CD14-positive monocyte (primary cell): ENCODE data around the gene COX6A2. TPM values are rescaled to one million over a fixed set of nuclear protein-coding genes. Genes with fewer than 3 reads are reported as not detected.

Experiments used
- DNase-seq, 3 donors: peaks; one replicate each; pipeline ENCODE4 v3.0.0-alpha.2; 2011 to 2022
- H2AFZ ChIP-seq: 2 replicates; pipeline ENCODE4 v1.6.0; 2012; ENCODE audit warnings: mild to moderate bottlenecking, low read depth, low read length, inconsistent platforms; ENCODE audit not compliant: insufficient read depth, poor library complexity, severe bottlenecking
- H3K27ac ChIP-seq, 2 donors: 1 replicate in 1 of 2; 2 replicates in 1 of 2; pipeline ENCODE4 v1.5.1; 2012 to 2013; ENCODE audit warnings: low read length in 2 of 2, control low read depth in 1 of 2, inconsistent platforms in 1 of 2, low read depth in 1 of 2, mild to moderate bottlenecking in 1 of 2
- H3K27me3 ChIP-seq, 2 donors: one replicate each; pipeline versions ENCODE4 v1.6.0 to v1.6.1; 2011 to 2013; ENCODE audit warnings: low read length in 2 of 2; ENCODE audit not compliant: control insufficient read depth in 2 of 2, insufficient read depth in 2 of 2
- H3K36me3 ChIP-seq, 2 donors: replicated peaks in 1 of 2; 1 replicate in 1 of 2; 2 replicates in 1 of 2; pipeline versions ENCODE4 v1.5.1 to v1.6.1; 2012 to 2013; ENCODE audit warnings: low read length in 2 of 2, control low read depth in 1 of 2, inconsistent platforms in 1 of 2, mild to moderate bottlenecking in 1 of 2; ENCODE audit not compliant: insufficient read depth in 2 of 2, control insufficient read depth in 1 of 2
- H3K4me1 ChIP-seq, 2 donors: 1 replicate in 1 of 2; 2 replicates in 1 of 2; pipeline versions ENCODE4 v1.5.1 to v1.6.1; 2012 to 2013; ENCODE audit warnings: low read length in 2 of 2, control low read depth in 1 of 2, inconsistent platforms in 1 of 2, mild to moderate bottlenecking in 1 of 2, moderate library complexity in 1 of 2; ENCODE audit not compliant: insufficient read depth in 2 of 2, control insufficient read depth in 1 of 2
- H3K4me2 ChIP-seq: replicated peaks from 2 replicates; pipeline ENCODE3; 2012; ENCODE audit warnings: low read length, moderate library complexity, mild to moderate bottlenecking; ENCODE audit not compliant: poor library complexity, severe bottlenecking; ENCODE audit errors: extremely low read depth
- H3K4me3 ChIP-seq, 3 experiments: fragments of 200-600 bp in 1 of 3; sonication (generic) in 1 of 3; replicated peaks in 1 of 3; 1 replicate in 2 of 3; 2 replicates in 1 of 3; pipeline ENCODE4 v1.5.1; 2011 to 2013; ENCODE audit warnings: low read length in 3 of 3, mild to moderate bottlenecking in 3 of 3, control low read depth in 2 of 3, low read depth in 2 of 3, inconsistent platforms in 1 of 3, moderate library complexity in 1 of 3
- H3K79me2 ChIP-seq: 2 replicates; pipeline ENCODE4 v1.6.0; 2012; ENCODE audit warnings: mild to moderate bottlenecking, control low read depth, inconsistent platforms, low read length, moderate library complexity; ENCODE audit not compliant: insufficient read depth
- H3K9ac ChIP-seq: 2 replicates; pipeline ENCODE4 v1.6.0; 2017; ENCODE audit warnings: low read length, mild to moderate bottlenecking; ENCODE audit not compliant: insufficient read depth, poor library complexity, severe bottlenecking
- H3K9me3 ChIP-seq, 2 donors: replicated peaks in 1 of 2; 1 replicate in 1 of 2; 2 replicates in 1 of 2; pipeline versions ENCODE4 v1.5.1 to v1.6.1; 2012 to 2013; ENCODE audit warnings: low read length in 2 of 2, control low read depth in 1 of 2; ENCODE audit not compliant: control insufficient read depth in 1 of 2, insufficient read depth in 1 of 2
- H4K20me1 ChIP-seq: 2 replicates; pipeline ENCODE4 v1.6.0; 2012; ENCODE audit warnings: mild to moderate bottlenecking, low read length, control low read depth, moderate library complexity; ENCODE audit not compliant: insufficient read depth
- H3K27ac Mint-ChIP-seq, 7 donors: one replicate each; pipeline ENCODE4 v1.8.0; 2020; ENCODE audit warnings: mild to moderate bottlenecking in 7 of 7, mixed read lengths in 7 of 7, moderate library complexity in 6 of 7, inconsistent platforms in 2 of 7
- H3K27me3 Mint-ChIP-seq, 3 donors: one replicate each; pipeline ENCODE4 v1.8.0; 2021 to 2022; ENCODE audit warnings: low read depth in 3 of 3, mild to moderate bottlenecking in 3 of 3, mixed read lengths in 3 of 3, moderate library complexity in 3 of 3, inconsistent platforms in 1 of 3
- H3K36me3 Mint-ChIP-seq, 2 donors: one replicate each; pipeline ENCODE4 v1.8.0; 2020; ENCODE audit warnings: mixed read lengths in 2 of 2, inconsistent platforms in 1 of 2, mild to moderate bottlenecking in 1 of 2
- H3K4me1 Mint-ChIP-seq: one replicate; pipeline ENCODE4 v1.8.0; 2020; ENCODE audit warnings: mild to moderate bottlenecking, mixed read lengths
- H3K4me3 Mint-ChIP-seq, 2 donors: one replicate each; pipeline ENCODE4 v1.8.0; 2020; ENCODE audit warnings: mild to moderate bottlenecking in 2 of 2, mixed read lengths in 2 of 2, moderate library complexity in 1 of 2
- H3K9me3 Mint-ChIP-seq, 7 donors: one replicate each; pipeline ENCODE4 v1.8.0; 2020 to 2022; ENCODE audit warnings: mixed read lengths in 7 of 7, mild to moderate bottlenecking in 6 of 7, moderate library complexity in 6 of 7, inconsistent platforms in 2 of 7
- WGBS: methylation state at CpG from one replicate; pipeline ENCODE4 v1.1.5; 2013; ENCODE audit warnings: missing lambda C conversion rate; ENCODE audit not compliant: insufficient coverage; 5-methylcytosine and 5-hydroxymethylcytosine counted together
- intact Hi-C, 2 donors: fragments of 100-400 bp; cut with micrococcal nuclease; formaldehyde crosslinking; loops; one replicate each; pipeline versions ENCODE4 v1.15.0 to v1.15.1; 2023
- polyA plus RNA-seq, 3 donors: library from polyadenylated mRNA; depleted of rRNA in 1 of 3; unstranded in 2 of 3; stranded (reverse) in 1 of 3; fragments of 300-500 nt in 2 of 3; fragments of >200 nt in 1 of 3; fragmentation: Illumina TruSeq in 2 of 3; gene quantifications; 1 replicate in 2 of 3; 2 replicates in 1 of 3; pipeline ENCODE4 v1.2.3, GENCODE V29; 2012 to 2021
- TF ChIP-seq, protein P1 (sequence below): fragments of 200-600 bp; IDR thresholded peaks from one replicate; pipeline ENCODE4 v1.8.0; 2022; ENCODE audit warnings: antibody characterized with exemption, mild to moderate bottlenecking

The COX6A2 gene
- polyA plus RNA-seq, 3 donors, result not detected

DNA sequence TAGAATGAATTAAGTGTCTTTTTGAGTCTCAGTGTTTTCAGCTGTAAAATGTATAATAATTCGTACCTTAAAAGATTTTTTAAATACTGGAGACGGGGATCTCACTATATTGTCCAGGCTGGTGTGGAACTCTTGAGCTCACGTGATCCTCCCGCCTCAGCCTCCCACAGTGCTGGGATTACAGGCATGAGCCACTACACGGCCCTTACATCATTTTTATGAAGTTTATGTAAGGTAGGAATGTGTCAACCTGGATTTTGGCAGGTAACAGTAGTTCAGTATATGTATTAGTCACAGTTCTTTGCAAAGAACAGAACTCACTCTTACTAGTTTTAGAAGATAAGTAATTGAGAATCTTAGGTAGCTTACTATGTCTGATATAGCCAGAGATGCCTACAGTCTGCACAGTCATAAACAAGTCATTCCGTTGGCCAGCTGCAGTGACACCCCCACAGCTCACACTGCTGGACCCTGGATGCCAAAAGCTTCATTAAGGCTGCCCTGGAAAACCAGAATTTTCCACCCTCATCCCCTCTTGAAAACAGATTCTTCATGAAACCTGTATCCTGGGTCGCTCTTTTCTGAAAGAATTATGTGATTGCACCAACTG is 583 bp upstream of the COX6A2 start:
- whole genome bisulfite sequencing, result 100% methylated on average over 2 of the region's 7 CpGs
- Histone ChIP-seq H3K9me3 (no peaks in the 10 kb centered on the region), H3K27me3 (no peaks in the 10 kb centered on the region), H3K4me3 (no peak overlapping the region), H3K4me1 (peaks cover 4 to 5% of the 10 kb centered on the region in 2 donors), H3K79me2 (no peaks in the 10 kb centered on the region), H4K20me1 (no peaks in the 10 kb centered on the region), H3K36me3 (no peaks in the 10 kb centered on the region), H3K27ac (no peak overlapping the region), H3K4me2 (no peak overlapping the region), H2AFZ (no peak overlapping the region), H3K9ac (no peak overlapping the region)
- intact Hi-C loops, result no loop called here
- Mint-ChIP-seq H3K4me1 (peaks cover 3% of the 10 kb centered on the region), H3K27ac (no peak overlapping the region), H3K27me3 (peaks cover 3 to 10% (median 4%) of the 10 kb centered on the region in 3 donors), H3K4me3 (no peak overlapping the region), H3K36me3 (no peaks in the 10 kb centered on the region), H3K9me3 (peaks cover 0 to 3% (median 0%) of the 10 kb centered on the region in 7 donors)
- TF ChIP-seq, protein P1, sequence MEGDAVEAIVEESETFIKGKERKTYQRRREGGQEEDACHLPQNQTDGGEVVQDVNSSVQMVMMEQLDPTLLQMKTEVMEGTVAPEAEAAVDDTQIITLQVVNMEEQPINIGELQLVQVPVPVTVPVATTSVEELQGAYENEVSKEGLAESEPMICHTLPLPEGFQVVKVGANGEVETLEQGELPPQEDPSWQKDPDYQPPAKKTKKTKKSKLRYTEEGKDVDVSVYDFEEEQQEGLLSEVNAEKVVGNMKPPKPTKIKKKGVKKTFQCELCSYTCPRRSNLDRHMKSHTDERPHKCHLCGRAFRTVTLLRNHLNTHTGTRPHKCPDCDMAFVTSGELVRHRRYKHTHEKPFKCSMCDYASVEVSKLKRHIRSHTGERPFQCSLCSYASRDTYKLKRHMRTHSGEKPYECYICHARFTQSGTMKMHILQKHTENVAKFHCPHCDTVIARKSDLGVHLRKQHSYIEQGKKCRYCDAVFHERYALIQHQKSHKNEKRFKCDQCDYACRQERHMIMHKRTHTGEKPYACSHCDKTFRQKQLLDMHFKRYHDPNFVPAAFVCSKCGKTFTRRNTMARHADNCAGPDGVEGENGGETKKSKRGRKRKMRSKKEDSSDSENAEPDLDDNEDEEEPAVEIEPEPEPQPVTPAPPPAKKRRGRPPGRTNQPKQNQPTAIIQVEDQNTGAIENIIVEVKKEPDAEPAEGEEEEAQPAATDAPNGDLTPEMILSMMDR, result no peak
- DNase-seq, result no peak

DNA sequence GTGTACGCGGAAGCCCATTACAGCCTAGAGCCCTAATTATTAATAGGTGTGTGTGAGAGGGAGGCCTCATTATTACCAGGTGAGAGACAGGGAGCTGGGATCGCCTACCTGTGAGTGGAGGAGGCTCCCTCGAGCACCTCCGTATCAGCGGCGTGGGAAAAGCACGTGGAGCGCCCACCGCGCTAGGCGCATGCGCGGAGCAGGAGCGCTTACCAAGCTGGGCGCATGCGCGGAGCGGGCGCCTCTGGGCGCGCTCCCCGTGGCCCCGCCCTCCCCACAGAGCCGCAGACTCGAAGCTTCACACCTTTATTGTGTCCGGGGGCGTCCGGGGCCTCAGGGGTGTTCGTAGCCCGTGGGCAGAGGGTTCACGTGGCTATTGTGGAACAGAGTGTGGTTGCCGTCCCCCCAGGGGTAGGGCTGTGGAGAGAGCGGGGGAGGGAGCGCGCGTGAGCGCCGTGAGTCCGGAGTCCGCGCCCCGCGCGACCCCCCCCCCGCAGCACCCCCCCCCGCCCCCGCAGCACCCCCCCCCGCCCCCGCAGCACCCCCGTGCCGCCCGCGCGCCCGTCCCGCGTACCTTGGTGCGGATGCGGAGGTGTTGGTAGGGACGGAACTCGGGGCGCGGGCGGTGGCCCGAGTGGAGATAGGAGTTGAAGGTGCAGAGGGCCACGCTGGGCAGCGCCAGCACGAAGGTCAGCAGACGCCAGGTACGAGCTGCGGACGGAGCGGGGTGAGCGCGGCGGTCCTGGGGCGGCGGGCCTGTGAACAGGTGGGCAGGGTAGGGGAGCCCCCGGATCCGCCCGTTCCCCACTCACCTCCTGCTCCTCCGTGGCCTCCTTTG is 500 bp downstream of the COX6A2 start:
- Mint-ChIP-seq H3K4me1 (peaks cover 3% of the 10 kb centered on the region), H3K36me3 (no peaks in the 10 kb centered on the region), H3K9me3 (peaks cover 0 to 3% (median 0%) of the 10 kb centered on the region in 7 donors), H3K27ac (peak overlapping the region in 1 of 7 donors; percentile 73), H3K27me3 (peaks cover 3 to 15% (median 4%) of the 10 kb centered on the region in 3 donors), H3K4me3 (peak overlapping the region; percentile 67 to 70)
- H2AFZ ChIP-seq, result peak overlapping the region; percentile 70
- H3K9ac ChIP-seq, result no peak overlapping the region
- no peak overlapping the region for H3K27ac ChIP-seq
- H3K9me3 ChIP-seq, result no peaks in the 10 kb centered on the region
- WGBS, result 34% methylated on average over 51 of the region's 83 CpGs
- no peaks in the 10 kb centered on the region for H4K20me1 ChIP-seq
- TF ChIP-seq, protein P1, result no peak
- H3K79me2 ChIP-seq, result no peaks in the 10 kb centered on the region
- peak; percentile 46 to 64 (median 64) for DNase-seq
- no peaks in the 10 kb centered on the region for H3K27me3 ChIP-seq
- H3K4me2 ChIP-seq, result peak overlapping the region; percentile 60
- peak overlapping the region; percentile 17 to 47 (median 27) for H3K4me3 ChIP-seq
- intact Hi-C loops, result no loop called here
- H3K36me3 ChIP-seq, result no peaks in the 10 kb centered on the region
- H3K4me1 ChIP-seq, result peaks cover 4 to 5% of the 10 kb centered on the region in 2 donors
